ENCODE measurements around the gene RPS6KA3. TPM values are rescaled to one million over a fixed set of nuclear protein-coding genes. Genes with fewer than 3 reads are reported as not detected.

RPS6KA3 gene
- total and polyA plus RNA-seq, 2 of the 8 experiments (the other 6 are each of a cell fraction or from before 2014, with no cell fraction given): 7.1 to 13.0 TPM

GRCh38 chrX:20135944-20136343, 130.8 kb downstream of the RPS6KA3 start (continued):
- TF ChIP-seq, protein P1, sequence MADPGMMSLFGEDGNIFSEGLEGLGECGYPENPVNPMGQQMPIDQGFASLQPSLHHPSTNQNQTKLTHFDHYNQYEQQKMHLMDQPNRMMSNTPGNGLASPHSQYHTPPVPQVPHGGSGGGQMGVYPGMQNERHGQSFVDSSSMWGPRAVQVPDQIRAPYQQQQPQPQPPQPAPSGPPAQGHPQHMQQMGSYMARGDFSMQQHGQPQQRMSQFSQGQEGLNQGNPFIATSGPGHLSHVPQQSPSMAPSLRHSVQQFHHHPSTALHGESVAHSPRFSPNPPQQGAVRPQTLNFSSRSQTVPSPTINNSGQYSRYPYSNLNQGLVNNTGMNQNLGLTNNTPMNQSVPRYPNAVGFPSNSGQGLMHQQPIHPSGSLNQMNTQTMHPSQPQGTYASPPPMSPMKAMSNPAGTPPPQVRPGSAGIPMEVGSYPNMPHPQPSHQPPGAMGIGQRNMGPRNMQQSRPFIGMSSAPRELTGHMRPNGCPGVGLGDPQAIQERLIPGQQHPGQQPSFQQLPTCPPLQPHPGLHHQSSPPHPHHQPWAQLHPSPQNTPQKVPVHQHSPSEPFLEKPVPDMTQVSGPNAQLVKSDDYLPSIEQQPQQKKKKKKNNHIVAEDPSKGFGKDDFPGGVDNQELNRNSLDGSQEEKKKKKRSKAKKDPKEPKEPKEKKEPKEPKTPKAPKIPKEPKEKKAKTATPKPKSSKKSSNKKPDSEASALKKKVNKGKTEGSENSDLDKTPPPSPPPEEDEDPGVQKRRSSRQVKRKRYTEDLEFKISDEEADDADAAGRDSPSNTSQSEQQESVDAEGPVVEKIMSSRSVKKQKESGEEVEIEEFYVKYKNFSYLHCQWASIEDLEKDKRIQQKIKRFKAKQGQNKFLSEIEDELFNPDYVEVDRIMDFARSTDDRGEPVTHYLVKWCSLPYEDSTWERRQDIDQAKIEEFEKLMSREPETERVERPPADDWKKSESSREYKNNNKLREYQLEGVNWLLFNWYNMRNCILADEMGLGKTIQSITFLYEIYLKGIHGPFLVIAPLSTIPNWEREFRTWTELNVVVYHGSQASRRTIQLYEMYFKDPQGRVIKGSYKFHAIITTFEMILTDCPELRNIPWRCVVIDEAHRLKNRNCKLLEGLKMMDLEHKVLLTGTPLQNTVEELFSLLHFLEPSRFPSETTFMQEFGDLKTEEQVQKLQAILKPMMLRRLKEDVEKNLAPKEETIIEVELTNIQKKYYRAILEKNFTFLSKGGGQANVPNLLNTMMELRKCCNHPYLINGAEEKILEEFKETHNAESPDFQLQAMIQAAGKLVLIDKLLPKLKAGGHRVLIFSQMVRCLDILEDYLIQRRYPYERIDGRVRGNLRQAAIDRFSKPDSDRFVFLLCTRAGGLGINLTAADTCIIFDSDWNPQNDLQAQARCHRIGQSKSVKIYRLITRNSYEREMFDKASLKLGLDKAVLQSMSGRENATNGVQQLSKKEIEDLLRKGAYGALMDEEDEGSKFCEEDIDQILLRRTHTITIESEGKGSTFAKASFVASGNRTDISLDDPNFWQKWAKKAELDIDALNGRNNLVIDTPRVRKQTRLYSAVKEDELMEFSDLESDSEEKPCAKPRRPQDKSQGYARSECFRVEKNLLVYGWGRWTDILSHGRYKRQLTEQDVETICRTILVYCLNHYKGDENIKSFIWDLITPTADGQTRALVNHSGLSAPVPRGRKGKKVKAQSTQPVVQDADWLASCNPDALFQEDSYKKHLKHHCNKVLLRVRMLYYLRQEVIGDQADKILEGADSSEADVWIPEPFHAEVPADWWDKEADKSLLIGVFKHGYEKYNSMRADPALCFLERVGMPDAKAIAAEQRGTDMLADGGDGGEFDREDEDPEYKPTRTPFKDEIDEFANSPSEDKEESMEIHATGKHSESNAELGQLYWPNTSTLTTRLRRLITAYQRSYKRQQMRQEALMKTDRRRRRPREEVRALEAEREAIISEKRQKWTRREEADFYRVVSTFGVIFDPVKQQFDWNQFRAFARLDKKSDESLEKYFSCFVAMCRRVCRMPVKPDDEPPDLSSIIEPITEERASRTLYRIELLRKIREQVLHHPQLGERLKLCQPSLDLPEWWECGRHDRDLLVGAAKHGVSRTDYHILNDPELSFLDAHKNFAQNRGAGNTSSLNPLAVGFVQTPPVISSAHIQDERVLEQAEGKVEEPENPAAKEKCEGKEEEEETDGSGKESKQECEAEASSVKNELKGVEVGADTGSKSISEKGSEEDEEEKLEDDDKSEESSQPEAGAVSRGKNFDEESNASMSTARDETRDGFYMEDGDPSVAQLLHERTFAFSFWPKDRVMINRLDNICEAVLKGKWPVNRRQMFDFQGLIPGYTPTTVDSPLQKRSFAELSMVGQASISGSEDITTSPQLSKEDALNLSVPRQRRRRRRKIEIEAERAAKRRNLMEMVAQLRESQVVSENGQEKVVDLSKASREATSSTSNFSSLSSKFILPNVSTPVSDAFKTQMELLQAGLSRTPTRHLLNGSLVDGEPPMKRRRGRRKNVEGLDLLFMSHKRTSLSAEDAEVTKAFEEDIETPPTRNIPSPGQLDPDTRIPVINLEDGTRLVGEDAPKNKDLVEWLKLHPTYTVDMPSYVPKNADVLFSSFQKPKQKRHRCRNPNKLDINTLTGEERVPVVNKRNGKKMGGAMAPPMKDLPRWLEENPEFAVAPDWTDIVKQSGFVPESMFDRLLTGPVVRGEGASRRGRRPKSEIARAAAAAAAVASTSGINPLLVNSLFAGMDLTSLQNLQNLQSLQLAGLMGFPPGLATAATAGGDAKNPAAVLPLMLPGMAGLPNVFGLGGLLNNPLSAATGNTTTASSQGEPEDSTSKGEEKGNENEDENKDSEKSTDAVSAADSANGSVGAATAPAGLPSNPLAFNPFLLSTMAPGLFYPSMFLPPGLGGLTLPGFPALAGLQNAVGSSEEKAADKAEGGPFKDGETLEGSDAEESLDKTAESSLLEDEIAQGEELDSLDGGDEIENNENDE (IDR thresholded peaks at IDR 0.05; ENCODE audit: insufficient replicate concordance, low read length): no peak
